ENCODE results near the gene RPS6KC1.

DNA sequence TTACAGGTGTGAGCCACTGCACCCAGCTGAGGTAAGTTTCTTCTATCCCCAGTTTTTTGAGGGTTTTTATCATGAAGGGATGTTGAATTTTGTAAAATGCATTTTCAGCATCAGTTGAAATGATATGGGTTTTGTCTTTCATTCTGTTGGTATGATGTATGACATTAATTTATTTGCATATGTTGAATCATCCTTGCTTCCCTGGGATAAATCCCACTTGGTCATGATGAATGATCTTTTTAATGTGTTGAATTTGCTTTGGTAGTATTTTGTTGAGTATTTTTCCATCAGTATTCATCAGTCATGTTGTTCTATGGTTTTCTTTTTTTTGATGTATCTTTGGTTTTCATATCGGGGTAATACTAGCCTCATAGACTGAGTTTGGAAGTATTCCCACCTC is 141.0 kb downstream of the RPS6KC1 start:
- TF ChIP-seq, protein P1, sequence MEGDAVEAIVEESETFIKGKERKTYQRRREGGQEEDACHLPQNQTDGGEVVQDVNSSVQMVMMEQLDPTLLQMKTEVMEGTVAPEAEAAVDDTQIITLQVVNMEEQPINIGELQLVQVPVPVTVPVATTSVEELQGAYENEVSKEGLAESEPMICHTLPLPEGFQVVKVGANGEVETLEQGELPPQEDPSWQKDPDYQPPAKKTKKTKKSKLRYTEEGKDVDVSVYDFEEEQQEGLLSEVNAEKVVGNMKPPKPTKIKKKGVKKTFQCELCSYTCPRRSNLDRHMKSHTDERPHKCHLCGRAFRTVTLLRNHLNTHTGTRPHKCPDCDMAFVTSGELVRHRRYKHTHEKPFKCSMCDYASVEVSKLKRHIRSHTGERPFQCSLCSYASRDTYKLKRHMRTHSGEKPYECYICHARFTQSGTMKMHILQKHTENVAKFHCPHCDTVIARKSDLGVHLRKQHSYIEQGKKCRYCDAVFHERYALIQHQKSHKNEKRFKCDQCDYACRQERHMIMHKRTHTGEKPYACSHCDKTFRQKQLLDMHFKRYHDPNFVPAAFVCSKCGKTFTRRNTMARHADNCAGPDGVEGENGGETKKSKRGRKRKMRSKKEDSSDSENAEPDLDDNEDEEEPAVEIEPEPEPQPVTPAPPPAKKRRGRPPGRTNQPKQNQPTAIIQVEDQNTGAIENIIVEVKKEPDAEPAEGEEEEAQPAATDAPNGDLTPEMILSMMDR (IDR thresholded peaks at IDR 0.05) = no peak
- no peak for TF ChIP-seq POLR2A (IDR thresholded peaks at IDR 0.05)
